NCI-H146 treated with DMSO at 0.1 percent for 48 hours (cell line): ENCODE measurements around the gene ZKSCAN3.
"Not testable (repeated sequence)": the region's sequence is repeated elsewhere in the genome, so short reads cannot be mapped to it uniquely, and the experiment has no call there.

Source experiments
- DNase-seq: peaks from one replicate; lab custom pipeline; 2025; ENCODE audit not compliant: unreplicated experiment; lab: John Stamatoyannopoulos, UW

The ZKSCAN3 gene

DNA sequence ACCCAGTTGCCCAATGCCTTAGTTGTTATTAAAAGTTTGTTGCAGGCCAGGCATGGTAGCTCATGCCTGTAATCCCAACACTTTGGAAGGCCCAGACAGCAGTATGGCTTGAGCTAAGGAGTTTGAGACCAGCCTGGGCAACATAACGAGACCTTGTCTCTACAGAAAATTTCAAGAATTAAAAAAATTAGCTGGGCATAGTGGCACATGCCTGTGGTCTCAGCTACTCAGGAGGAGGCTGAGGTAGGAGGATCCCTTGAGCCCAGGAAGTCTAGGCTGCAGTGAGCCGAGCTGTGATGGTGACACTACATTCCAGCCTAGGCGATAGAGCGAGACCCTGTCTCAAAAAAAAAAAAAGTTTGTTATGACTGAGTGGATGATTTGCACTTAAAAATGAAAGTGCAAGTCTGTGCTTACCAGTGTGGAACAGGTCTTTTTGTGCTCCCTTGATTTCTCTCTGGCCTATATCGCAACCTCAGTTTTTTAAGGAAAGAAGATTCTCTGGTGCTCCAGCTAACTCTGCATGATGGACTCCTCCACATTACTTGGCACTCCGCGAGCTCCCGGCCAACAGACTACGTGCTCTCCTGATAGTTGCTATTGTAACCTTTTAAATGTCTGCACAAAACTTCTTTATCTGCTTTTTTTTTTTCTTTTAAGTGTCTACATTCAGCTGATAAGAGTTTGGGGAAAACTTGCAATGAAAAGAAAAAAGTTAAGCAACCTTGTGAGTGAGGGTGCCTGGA is 22.1 kb downstream of the ZKSCAN3 start:
- no peak for DNase-seq

DNA sequence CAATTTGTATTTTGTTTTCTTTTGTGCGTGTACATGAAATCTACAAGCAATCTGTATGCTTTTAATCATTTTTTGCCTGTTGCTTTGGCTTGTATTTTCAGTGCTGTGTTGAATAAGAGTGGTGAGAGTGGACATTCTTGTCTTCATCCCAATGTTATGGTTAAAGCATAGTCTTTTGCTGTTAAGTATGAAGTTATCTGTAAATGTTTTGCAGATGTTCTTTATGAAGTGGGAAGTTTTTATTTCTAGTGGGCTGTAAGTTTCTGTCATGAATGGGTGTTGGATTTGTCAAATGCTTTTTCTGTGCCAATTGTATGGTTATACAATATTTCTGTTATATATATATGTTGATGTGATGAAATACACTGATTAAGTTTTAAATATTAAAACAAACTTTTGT is 24.2 kb downstream of the ZKSCAN3 start:
- DNase-seq: no peak

DNA sequence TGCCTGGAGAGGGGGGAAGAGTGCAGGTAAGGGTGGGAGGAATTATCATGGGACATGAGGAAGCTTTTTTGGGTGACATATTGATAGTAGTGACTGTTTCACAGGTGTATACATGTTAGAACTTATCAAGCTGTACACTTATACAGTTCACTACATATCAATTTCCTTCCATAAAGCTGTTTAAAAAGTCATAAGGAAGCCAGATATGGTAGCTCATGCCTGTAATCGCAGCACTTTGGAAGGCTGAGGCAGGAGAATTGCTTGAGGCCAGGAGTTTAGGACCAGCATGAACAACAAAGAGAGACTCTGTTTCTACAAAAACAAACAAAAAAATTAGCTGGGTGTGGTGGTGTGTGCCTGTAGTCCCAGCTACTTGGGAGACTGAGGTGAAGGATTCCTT is 28.1 kb downstream of the ZKSCAN3 start:
- no peak for DNase-seq

DNA sequence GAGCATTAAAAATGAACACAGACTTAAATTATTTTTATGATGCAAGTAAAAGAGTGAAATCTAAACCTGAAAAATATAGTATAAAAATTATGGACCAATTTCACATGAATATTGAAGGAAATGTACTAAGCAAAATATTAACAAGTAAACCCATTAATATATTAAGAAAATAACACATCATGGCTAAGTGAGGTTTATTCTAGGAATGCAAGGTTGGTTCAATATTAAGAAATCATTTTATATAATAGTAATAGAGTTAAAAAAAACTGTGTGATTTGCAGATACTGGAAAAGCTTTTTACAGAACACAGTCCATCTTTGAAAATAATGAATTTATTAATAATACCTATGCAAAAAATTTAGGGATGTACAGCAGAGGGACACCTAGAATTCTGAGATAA is 28.9 kb downstream of the ZKSCAN3 start:
- DNase-seq: no peak

DNA sequence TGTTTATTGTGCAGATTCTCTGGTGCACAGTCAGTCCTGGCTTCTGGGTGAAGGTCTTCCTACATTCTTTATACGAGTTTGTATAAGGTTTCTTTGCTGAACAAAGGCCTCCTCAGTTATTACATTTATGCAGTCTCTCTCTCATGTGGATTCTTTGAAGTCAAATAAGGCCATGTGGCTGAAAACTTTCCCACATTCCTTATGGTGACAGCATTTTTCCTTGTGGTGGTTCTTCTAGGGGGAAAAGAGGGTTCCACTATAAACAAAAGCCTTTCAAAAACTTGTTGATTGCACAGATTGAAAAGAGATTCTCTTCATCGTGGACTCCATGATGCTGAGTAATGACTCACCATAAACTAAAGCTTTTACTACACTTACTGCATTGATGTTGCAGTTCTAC is 30.6 kb downstream of the ZKSCAN3 start:
- no peak for DNase-seq

DNA sequence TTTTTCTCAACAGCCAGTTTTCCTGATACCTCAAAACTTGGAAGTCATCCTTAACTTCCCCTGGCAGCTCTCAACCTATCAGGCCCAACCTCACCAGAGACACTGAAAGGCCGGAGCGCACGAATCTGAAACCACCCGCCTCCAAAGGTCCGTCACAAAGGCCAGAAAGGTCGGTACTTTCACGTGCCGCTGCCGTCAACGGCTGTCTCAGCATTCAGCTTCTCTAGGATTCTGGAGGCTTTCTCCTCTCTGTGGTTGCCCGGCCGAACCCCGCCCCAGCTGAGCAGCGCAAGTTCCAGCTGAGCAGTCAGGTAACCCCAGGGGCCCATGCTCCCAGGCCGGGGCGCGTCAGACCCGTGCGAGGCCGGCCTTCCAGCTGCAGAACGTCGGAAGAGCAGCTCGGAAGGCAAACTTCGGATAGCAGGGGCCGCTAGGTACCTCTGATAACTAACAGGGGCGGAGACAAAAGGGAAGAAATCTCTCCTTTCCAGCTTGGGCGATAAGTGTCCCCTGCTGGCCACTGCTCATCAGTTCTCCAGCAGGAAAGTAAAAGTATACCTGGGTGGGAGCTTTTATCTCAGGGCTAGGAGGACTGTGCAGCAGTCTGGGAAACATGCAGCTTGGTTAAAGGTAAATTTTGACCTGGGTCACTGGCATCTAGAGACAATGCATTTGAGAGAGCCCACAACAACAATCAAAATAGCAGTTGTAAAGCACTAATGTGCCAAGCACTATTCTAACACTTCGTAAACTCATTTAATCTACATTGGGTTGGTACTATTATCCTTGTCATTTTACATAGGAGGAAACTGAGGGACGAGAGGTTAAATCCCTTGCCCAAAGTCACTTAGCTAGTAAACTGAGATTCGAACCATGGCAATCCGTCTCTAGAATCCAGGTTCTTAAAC is 33.7 kb downstream of the ZKSCAN3 start:
- peak; percentile 62 for DNase-seq

DNA sequence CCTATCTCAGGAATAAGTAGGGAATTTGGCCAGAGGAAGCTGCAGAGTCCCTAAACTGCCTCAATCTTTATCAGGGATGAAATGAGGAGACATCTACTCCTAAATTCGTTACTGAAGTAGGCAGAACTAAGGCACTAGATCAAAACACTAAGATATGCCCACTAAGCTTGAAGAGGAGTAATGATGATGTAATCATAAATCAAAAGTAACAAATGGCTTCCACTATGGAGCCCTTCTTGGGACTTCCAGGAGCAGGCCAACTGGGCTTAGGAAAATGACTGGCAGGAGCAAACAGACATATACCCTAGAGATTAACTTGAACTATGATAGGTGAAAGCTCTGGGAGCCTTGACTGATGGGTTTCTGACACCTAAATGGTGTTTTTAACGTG is 34.4 kb downstream of the ZKSCAN3 start:
- DNase-seq: no peak

DNA sequence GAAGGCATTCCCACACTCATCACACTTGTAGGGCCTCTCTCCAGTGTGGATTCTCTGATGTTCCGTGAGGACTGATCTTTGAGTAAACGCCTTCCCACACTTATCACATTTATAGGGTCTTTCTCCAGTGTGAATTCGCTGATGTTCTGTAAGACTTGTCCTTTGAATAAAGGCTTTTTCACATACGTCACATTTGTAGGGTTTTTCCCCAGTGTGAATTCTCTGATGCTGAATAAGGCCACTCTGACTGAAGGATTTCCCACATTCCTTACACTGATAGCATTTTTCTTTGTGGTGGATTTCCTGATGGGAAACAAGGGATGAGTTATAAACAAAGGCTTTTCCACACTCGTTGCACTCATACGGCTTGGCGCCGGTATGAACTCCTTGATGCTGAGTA is 40.9 kb downstream of the ZKSCAN3 start:
- DNase-seq: no peak

DNA sequence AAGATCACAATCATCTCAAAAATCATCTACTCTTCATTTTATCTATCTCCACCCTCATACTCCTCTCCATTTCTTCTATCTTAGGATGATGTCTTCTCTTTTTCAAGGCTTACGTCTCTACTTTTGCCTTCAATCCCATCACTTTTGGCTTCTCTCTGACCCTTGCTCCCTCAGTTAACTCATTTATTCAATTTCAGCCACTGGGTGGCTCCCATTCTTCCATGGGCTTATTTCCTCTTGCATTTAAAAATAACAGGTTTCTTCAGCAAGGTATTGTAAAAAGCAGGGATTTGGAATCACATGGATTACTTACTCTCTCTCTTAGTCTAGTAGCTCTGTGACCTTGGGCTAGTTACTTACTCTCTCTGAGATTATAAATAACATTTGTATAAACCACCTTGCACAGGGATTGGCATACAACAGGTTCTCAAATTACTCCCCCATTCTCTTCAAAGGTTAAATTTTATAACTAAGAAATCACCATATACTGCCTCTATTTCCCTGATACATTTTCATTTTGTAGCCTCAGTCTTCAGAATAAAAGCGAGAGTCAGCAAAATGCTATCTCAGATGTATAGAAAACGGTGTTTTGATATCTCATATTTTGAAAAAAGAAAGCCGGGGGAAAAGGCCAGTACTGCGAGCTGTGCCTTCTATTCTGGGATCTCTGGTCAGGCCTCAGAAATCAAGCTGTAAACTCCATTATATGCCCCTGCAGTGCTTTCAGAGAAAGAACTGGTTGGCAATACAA is 44.3 kb downstream of the ZKSCAN3 start:
- no peak for DNase-seq

DNA sequence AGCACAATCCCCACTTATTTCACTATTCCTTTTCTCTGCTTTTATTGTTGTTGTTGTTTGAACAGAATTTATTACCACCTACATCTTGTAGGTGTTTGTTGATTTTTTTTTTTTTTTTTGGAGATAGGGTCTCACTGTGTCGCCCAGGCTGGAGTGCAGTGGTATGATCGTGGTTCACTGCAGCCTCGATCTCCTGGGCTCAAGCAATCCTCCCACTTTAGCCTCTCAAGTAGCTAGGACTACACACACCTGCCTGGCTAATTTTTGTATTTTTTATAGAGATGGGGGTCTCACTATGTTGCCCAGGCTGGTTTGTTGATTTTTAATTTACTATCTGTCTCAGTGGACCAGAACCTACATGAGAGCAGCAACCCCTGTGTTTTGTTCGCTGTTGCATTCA is 46.2 kb downstream of the ZKSCAN3 start:
- no peak for DNase-seq

DNA sequence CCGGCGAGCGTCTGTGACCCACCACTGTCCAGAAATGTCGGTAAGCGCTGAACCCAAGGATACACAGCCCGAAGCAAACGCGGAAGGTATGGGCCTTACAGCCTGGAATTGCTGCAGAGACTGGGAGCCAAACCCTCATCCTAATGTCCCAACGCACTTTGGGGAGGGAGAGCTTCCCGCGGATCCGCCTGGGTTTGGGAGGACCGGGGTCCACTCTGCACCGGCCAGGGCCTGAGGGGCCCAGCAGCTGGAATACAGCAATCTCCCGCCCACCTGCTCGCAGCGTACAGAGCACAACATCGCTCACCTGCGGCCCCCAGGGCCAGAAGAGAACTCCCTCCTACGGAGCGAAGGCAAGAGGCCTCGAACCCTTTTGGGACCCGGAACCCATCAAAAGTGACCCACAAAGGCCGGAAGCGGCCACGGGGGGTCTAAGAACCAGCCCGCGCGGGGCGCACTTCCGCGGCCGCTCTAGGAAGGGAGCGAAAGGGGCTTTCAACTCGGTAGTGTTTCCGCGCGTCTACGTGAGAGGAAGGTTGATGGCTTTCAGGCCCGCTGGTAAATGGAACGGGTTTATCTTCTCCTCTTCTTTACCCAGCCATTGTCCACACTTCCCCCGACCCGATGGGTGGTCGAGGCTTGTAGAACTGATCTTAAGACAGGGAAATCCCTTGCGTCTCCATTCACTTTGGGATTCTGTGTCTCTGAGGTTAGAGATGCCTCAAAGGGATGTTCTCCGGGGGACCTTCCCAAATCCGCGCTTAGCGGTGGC is 49.8 kb downstream of the ZKSCAN3 start, which contains the start of gene ZSCAN12:
Gene ZSCAN12, minus strand, starts transcription at position 398 of the 772 bp plus-strand sequence. CDS start 1,342 bp downstream, outside the sequence.
- DNase-seq: peak; percentile 79

DNA sequence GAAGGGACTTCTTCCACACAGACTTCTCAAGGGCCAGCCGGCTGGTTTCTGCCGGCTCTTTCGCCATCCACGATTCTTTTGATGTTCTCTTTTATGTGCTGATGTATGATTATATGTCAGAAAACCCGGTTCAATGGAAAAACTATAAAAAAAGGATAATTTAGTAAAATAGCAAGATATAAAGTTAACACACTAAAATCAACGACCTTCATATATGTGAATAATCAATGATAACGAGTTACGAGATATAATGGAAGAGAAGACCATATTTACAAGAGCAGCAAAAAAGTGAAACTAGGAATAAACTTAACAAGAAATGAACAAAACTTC is 50.3 kb downstream of the ZKSCAN3 start:
- no peak for DNase-seq

DNA sequence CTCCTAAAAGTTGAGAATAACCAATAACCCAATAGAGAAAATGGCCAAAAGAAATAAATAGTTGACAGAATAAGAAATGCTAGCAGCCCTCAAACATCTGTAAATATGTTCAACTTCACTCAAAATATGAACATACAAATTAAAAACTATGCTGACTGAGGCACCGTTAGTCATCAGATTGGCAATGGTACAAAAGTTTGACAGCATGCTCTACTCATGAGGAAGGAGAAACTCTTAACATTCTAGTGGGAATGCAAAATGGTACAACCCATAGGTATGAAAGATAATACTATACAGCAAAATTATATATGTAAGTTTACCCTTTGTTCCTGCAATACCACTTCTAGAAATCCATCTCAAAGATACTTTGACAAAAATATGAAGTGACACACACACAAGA is 51.4 kb downstream of the ZKSCAN3 start:
- no peak for DNase-seq

DNA sequence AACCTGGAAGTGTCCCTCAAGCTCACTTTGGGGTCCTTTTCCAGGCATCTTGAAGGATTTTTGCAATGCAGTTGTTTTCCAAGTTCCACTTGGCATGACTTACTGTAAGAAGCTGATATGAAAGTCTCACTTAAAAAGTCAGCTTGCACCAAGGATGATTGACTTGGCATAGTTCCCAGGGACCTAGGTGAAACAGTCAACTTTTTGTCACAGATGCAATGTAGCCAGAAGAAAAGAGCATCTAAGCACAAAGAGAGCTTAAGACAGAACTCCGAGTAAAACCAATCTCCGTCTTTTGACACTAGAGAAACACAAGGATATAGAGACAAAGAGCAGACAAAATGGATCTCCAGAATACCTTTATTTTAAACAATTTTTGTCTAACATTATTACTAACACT is 52.5 kb downstream of the ZKSCAN3 start:
- DNase-seq: no peak

DNA sequence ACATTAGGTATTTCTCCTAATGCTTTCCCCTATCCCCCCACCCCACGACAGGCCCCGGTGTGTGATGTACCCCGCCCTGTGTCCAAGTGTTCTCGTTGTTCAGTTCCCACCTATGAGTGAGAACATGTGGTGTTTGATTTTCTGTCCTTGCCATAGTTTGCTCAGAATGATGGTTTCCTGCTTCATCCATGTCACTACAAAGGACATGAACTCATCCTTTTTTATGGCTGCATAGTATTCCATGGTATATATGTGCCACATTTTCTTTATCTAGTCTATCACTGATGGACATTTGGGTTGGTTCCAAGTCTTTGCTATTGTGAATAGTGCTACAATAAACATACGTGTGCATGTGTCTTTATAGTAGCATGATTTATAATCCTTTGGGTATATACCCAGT is 54.2 kb downstream of the ZKSCAN3 start:
- not testable (repeated sequence) for DNase-seq

DNA sequence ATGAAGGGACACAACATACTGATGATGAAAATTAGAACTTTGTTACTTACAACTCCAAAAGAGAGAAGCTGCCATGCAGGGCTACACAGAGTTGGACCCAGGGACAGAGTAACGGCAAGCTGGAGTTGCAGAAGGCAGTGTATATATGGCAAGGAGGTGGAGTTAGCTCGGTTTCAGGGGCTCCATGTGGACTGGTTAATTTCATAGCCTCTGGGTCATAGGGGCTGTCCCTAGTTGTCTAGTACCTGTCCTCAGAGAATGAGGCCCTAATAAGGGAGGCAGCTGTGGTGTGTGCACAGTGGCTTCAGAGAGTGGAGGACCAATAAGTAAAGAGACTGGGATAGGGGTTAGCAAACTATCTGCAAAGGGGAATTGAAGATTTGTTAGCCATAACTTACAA is 57.7 kb downstream of the ZKSCAN3 start:
- no peak for DNase-seq

DNA sequence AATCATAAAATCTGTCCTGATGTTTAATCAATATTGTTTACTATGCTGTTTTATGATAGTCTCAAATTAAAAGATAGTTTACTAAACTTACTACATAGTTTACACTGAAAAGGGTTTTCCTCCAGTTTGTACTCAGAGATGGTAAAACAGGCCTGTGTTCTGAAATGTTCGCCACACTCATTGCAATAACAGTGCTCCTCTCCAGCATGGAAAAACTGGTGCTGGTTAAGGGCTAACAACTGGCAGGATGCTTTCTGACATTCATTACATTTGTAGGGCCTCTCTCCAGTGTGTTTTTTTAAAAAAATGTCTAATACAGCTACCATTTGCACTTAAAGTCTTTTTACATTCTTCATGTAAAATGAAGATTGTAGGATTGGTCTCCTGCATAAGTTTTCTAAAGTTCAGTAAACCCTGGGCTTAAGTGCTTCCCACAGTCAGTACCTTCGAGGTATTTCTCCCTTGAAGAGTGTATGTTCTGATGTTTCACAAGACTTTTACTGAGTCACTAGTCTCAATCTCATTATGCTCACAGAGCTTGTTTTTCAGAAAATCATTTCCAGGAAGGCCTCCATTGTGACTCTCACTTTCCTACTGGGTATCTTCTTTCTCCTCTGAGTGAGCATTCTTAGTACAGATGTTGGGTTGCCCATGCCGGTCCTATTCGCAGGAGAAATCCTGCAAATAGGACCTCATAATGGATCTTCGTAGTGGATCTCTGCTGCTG is 58.5 kb downstream of the ZKSCAN3 start:
- no peak for DNase-seq

DNA sequence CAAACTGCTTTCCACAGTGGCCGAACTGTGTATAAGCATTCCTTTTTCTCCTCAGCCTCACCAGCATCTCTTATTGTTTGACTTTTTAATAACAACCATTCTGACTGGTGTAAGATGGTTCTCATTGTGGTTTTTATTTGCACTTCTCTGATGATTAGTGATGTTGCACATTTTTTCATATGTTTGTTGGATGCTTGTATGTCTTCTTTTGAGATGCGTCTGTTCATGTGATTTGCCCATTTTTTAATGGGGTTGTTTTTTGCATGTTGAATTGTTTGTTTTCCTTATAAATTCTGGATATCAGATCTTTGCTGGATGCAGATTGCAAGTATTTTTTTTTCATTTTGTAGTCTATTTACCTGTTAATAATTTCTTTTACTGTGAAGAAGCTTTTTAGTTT is 61.0 kb downstream of the ZKSCAN3 start:
- DNase-seq: no peak

DNA sequence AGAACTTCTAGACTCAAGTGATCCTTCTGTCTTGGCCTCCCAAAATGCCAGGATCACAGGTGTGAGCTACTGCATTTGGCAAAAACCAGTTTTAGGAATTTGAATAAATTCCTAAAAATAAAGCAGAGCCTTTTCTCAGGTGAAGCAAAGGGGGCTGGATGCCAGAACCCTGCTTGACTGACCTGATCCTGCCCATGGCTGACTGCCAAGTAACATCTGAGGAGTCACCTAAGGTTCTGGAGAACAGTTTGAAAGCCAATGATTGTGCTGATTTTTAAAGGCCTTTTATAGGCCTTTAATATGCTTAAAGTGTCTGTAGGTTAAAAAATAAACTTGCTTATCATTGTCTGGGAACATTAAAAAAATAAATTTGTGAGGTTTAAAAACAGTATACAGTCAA is 63.9 kb downstream of the ZKSCAN3 start:
- DNase-seq: no peak
